ENCODE data around the gene SLC66A3. TPM values are rescaled to one million over a fixed set of nuclear protein-coding genes. Genes with fewer than 3 reads are reported as not detected.

The SLC66A3 gene
- total and polyA plus RNA-seq, 2 donors (not counting 1 experiment from before 2014, with no cell fraction given), result 23.7 to 32.4 TPM

DNA sequence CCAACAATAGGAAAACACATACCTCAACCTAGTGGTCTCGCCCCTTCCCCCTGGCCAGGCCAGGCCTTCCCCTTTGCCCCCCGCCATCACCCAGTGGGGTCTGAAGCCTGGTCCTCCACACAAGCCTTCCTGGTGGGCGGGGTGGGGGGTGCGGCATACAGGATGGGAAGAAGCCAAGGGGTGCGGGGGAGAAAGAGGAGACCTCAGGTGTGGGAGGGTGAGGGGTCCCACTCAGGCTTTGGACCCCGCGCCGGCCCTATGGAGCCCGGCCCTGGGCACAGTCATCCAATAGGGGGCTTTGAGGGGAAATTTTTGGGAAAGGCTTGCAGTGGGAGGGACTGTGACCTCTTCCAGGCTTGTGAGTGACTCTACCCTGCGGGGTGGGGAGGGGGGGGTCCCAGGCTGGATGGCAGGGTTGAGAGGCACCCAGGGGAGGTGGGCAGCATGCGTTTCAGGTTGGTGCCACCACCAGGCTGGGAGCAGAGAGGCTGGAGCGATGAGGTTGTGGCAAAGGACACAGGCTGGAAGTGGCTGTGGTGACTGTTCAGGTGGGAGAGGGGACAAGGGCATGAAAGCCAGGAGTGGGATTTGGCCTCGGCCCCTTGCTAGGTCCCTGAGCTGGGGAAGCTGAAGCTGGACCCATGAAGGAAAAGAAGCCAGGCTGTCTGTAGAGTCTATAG, 1.3 kb downstream of the SLC66A3 start:
- ATAC-seq (ENCODE audit: low read depth) (no peak), DNase-seq (no peak)
- Histone ChIP-seq H3K9me3 (ENCODE audit: control extremely low read depth in 1 of 3, control insufficient read depth in 2 of 3, insufficient read depth in 1 of 3, low read length in 2 of 3) (peaks cover 0 to 8% (median 0%) of the 10 kb centered on the region in 3 donors), H3K4me2 (replicated peaks; ENCODE audit: low read depth, low read length, poor library complexity, severe bottlenecking) (peak overlapping the region; percentile 99), H4K20me1 (ENCODE audit: control insufficient read depth, insufficient read depth, low read length, poor library complexity, severe bottlenecking) (peaks cover 13% of the 10 kb centered on the region), H3K79me2 (ENCODE audit: control insufficient read depth, insufficient read depth, low read length) (peaks cover 17% of the 10 kb centered on the region), H3K27me3 (replicated peaks in 1 of 4; ENCODE audit: control extremely low read depth in 1 of 4, control insufficient read depth in 3 of 4, insufficient read depth in 4 of 4, low read length in 3 of 4) (peaks cover 0 to 5% (median 0%) of the 10 kb centered on the region in 4 experiments), H3K9ac (ENCODE audit: low read length) (peak overlapping the region; percentile 79), H3K27ac (ENCODE audit: low read length in 2 of 2) (no peak overlapping the region), H3K4me1 (ENCODE audit: control insufficient read depth in 2 of 2, insufficient read depth in 2 of 2, low read length in 2 of 2) (peaks cover 22 to 32% of the 10 kb centered on the region in 2 donors), H3K4me3 (ENCODE audit: control extremely low read depth in 1 of 5, extremely low read depth in 1 of 5, insufficient read depth in 1 of 5, low read depth in 2 of 5, low read length in 4 of 5) (no peak overlapping the region), H2AFZ (ENCODE audit: insufficient read depth, low read depth, low read length, poor library complexity, severe bottlenecking) (no peak overlapping the region), H3K36me3 (replicated peaks in 1 of 2; ENCODE audit: control extremely low read depth in 1 of 2, control insufficient read depth in 1 of 2, extremely low read depth in 1 of 2, insufficient read depth in 2 of 2, low read length in 1 of 2) (no peaks in the 10 kb centered on the region)
- CTCF ChIA-PET, result interaction anchor here (4.3 kb wide), 1 partner anchor 24 kb away, joined by 35 read pairs; a partner anchor contains a TSS
- TF ChIP-seq, protein P1, sequence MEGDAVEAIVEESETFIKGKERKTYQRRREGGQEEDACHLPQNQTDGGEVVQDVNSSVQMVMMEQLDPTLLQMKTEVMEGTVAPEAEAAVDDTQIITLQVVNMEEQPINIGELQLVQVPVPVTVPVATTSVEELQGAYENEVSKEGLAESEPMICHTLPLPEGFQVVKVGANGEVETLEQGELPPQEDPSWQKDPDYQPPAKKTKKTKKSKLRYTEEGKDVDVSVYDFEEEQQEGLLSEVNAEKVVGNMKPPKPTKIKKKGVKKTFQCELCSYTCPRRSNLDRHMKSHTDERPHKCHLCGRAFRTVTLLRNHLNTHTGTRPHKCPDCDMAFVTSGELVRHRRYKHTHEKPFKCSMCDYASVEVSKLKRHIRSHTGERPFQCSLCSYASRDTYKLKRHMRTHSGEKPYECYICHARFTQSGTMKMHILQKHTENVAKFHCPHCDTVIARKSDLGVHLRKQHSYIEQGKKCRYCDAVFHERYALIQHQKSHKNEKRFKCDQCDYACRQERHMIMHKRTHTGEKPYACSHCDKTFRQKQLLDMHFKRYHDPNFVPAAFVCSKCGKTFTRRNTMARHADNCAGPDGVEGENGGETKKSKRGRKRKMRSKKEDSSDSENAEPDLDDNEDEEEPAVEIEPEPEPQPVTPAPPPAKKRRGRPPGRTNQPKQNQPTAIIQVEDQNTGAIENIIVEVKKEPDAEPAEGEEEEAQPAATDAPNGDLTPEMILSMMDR (IDR thresholded peaks at IDR 0.05), result no peak
- no peak for TF ChIP-seq EZH2 (IDR thresholded peaks at IDR 0.05; ENCODE audit: borderline replicate concordance, insufficient read depth, low read depth, low read length, poor library complexity, severe bottlenecking)
- peak overlapping the region; percentile 88 for H3K4me3 Mint-ChIP-seq
- WGBS (ENCODE audit: insufficient coverage), result 100% methylated on average over 9 of the region's 13 CpGs
- POLR2A ChIA-PET, result interaction anchor here (0.6 kb wide), 1 partner anchor 187 kb away, joined by 3 read pairs; no protein-coding TSS in a partner anchor
- no peaks in the 10 kb centered on the region for H3K27me3 Mint-ChIP-seq
- peaks cover 30% of the 10 kb centered on the region for H3K4me1 Mint-ChIP-seq
- peak overlapping the region; percentile 26 for H3K27ac Mint-ChIP-seq
- intact Hi-C loops (cut with micrococcal nuclease), result loop anchor here (10.0 kb wide), 1 partner anchor 1112 kb away; the partner anchor contains the start of gene KLF11
- no peaks in the 10 kb centered on the region for H3K9me3 Mint-ChIP-seq (ENCODE audit: insufficient read depth)

- Histone ChIP-seq H3K36me3 (replicated peaks in 1 of 2; ENCODE audit: control extremely low read depth in 1 of 2, control insufficient read depth in 1 of 2, extremely low read depth in 1 of 2, insufficient read depth in 2 of 2, low read length in 1 of 2) (no peaks in the 10 kb centered on the region), H3K4me3 (ENCODE audit: control extremely low read depth in 1 of 5, extremely low read depth in 1 of 5, insufficient read depth in 1 of 5, low read depth in 2 of 5, low read length in 4 of 5) (no peak overlapping the region), H3K27ac (ENCODE audit: low read length in 2 of 2) (no peak overlapping the region), H3K4me1 (ENCODE audit: control insufficient read depth in 2 of 2, insufficient read depth in 2 of 2, low read length in 2 of 2) (peaks cover 22 to 32% of the 10 kb centered on the region in 2 donors), H2AFZ (ENCODE audit: insufficient read depth, low read depth, low read length, poor library complexity, severe bottlenecking) (no peak overlapping the region), H3K4me2 (replicated peaks; ENCODE audit: low read depth, low read length, poor library complexity, severe bottlenecking) (no peak overlapping the region), H3K27me3 (replicated peaks in 1 of 4; ENCODE audit: control extremely low read depth in 1 of 4, control insufficient read depth in 3 of 4, insufficient read depth in 4 of 4, low read length in 3 of 4) (peaks cover 0 to 5% (median 0%) of the 10 kb centered on the region in 4 experiments), H3K9ac (ENCODE audit: low read length) (no peak overlapping the region), H3K79me2 (ENCODE audit: control insufficient read depth, insufficient read depth, low read length) (peaks cover 17% of the 10 kb centered on the region), H3K9me3 (ENCODE audit: control extremely low read depth in 1 of 3, control insufficient read depth in 2 of 3, insufficient read depth in 1 of 3, low read length in 2 of 3) (peaks cover 0 to 8% (median 0%) of the 10 kb centered on the region in 3 donors), H4K20me1 (ENCODE audit: control insufficient read depth, insufficient read depth, low read length, poor library complexity, severe bottlenecking) (peaks cover 13% of the 10 kb centered on the region)
- DNase-seq (no peak), ATAC-seq (ENCODE audit: low read depth) (no peak)
- peak overlapping the region; percentile 37 for H3K4me3 Mint-ChIP-seq
- CTCF ChIA-PET, result interaction anchor here (4.3 kb wide), 1 partner anchor 25 kb away, joined by 35 read pairs; a partner anchor contains a TSS
- WGBS (ENCODE audit: insufficient coverage), result 94% methylated on average over 6 of the region's 6 CpGs
- no peaks in the 10 kb centered on the region for H3K9me3 Mint-ChIP-seq (ENCODE audit: insufficient read depth)
- TF ChIP-seq, protein P1 (IDR thresholded peaks at IDR 0.05), result no peak
- TF ChIP-seq EZH2 (IDR thresholded peaks at IDR 0.05; ENCODE audit: borderline replicate concordance, insufficient read depth, low read depth, low read length, poor library complexity, severe bottlenecking), result no peak
- no peak overlapping the region for H3K27ac Mint-ChIP-seq
- peaks cover 30% of the 10 kb centered on the region for H3K4me1 Mint-ChIP-seq
- intact Hi-C loops (cut with micrococcal nuclease), result loop anchor here (10.0 kb wide), 1 partner anchor 1112 kb away; the partner anchor contains the start of gene KLF11
- POLR2A ChIA-PET, result no interaction called here
- H3K27me3 Mint-ChIP-seq, result no peaks in the 10 kb centered on the region
Observed at GRCh38 chr2:11157296-11157695, 2.0 kb downstream of the SLC66A3 start.

Measured in B cell (primary cell).